ENCODE data around the gene ATN1. TPM values are rescaled to one million over a fixed set of nuclear protein-coding genes. Genes with fewer than 3 reads are reported as not detected.

The ATN1 gene
- polyA plus RNA-seq, 3 donors: 83.9 to 95.0 (median 90.0) TPM

DNA sequence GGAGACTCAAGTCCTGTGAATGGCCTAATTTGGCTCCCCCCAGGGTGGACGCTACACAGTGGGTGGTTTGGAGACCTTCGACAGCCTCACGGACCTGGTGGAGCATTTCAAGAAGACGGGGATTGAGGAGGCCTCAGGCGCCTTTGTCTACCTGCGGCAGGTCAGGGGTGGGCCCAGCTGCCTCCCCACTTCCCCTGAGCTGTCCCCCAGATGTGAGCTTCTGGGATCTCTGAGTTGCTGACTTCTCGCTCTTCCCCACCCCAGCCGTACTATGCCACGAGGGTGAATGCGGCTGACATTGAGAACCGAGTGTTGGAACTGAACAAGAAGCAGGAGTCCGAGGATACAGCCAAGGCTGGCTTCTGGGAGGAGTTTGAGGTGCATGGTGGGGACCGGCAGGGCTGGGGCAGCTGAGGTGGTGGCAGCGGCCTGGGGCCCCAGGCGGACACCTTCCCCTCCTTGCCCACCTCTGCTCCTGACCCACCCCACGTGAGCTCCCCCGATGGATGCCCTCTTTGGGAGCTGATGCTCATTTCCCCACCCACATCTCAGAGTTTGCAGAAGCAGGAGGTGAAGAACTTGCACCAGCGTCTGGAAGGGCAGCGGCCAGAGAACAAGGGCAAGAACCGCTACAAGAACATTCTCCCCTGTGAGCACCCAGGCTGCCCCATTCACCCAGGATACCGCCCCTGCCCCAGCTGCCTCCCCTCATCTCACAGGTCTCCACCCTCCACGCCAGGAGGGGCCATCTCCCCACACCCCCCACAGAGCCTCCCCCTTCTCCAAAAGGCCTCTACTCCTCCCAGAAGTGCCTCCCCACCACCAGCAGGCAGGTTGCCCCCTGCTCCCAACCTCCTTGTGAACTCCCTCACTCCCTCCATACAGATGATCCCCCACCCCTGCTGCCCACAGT is 27.6 kb downstream of the ATN1 start:
- DNase-seq (ENCODE audit: low read depth in 3 of 3, low spot score in 2 of 3): no peak

DNA sequence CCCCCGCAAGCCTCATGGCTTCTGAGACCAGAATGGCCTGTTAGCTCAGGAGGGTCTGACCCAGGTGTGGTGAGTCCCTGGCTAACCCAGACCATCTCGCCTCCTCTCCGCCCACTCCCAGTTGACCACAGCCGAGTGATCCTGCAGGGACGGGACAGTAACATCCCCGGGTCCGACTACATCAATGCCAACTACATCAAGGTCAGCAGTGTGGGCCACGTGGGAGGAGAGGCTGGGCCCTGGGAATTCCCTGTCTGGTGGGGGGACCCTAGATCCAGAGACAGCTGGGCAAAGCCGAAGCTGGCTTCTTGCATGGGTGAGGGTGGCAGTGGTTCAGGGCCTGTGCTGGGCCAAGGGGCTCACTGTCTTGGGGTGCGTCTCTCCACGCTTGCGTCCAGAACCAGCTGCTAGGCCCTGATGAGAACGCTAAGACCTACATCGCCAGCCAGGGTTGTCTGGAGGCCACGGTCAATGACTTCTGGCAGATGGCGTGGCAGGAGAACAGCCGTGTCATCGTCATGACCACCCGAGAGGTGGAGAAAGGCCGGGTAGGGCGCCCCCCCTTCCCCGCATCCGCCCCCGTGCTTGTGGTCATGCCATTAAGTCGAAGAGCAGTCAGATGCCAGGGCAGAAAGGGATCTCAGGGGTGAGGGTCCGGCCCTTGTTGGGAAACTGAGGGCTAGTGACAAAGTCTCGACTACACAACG is 28.4 kb downstream of the ATN1 start:
- DNase-seq (ENCODE audit: low read depth in 3 of 3, low spot score in 2 of 3): no peak

DNA sequence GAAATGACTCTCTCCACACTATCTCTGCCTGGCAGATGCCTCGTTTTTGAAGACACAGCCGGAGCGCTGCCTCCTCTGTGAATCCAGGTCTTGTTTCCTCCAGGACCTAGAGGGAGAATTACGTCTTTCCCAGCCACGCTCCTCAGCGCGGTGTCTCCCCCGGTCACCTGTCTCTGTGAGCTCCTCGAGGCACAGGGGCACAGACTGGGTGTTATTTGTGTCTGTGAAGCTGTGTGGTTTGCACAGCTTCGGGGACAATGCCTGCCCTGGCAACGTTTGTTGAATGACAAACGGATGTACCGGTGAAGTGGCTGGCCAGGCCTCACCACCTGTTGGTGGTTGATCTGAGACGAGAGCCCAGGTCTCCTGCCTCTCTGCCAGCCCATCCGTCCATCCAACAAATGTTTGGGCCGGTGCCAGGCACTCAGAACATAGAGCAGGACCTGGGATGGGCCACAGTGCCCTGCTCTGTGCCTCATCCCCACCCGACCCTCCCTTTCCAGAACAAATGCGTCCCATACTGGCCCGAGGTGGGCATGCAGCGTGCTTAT is 29.5 kb downstream of the ATN1 start:
- DNase-seq (ENCODE audit: low read depth in 3 of 3, low spot score in 2 of 3): no peak

DNA sequence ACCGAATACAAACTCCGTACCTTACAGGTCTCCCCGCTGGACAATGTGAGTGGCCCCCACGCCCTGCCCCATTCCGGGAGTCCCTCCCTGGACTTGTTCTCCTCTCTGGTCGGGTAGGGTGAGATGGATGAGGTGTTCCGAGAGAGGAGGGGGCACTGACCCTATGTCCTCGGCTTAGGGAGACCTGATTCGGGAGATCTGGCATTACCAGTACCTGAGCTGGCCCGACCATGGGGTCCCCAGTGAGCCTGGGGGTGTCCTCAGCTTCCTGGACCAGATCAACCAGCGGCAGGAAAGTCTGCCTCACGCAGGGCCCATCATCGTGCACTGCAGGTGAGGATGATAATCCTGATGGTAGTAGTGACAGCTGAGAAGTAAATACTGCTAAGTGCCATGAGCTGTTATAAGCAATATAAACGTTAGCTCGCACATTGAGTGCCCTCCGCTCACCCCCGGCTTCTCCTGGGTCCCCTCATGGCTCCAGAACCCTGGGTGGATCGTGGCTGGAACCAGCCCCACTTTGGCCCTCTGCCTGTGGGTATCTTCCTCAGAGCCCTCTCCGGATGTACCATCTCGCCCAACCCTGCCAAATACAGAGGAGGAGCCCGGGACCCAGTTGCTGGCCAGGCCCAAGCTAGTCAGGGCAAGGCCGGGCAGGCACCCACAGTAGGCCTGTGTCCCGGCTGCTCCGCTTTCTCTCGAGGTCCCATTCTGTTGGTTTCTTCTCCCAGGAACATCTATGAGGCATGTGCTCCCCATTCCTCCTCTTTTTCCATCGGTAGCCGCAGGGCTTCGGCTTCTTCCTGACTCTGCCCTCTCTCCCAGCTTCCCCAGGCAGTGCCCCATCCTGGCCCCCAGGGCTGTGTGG is 30.2 kb downstream of the ATN1 start:
- no peak for DNase-seq (ENCODE audit: low read depth in 3 of 3, low spot score in 2 of 3)

DNA sequence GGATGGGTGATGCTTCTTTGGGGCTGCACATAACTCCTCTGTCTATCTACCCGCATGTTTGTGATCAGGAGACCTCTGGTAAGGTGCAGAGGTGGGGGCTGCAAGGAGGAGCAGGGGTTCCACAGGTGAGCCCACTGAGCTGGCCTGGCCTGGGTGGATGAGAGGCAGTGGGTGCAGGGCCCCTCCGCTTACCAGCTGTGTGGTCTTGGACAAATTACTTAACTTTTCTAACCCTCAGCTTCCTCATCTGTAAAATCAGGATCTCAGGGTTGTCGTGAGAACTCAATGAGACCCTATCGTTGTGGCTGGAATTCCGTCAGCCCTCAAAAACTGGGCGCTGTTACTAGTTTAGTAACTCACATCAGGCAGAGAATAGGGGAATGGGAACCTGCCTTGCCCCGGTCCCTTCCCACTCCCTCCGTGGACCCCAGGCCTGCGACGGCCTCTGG is 30.9 kb downstream of the ATN1 start:
- no peak for DNase-seq (ENCODE audit: low read depth in 3 of 3, low spot score in 2 of 3)

DNA sequence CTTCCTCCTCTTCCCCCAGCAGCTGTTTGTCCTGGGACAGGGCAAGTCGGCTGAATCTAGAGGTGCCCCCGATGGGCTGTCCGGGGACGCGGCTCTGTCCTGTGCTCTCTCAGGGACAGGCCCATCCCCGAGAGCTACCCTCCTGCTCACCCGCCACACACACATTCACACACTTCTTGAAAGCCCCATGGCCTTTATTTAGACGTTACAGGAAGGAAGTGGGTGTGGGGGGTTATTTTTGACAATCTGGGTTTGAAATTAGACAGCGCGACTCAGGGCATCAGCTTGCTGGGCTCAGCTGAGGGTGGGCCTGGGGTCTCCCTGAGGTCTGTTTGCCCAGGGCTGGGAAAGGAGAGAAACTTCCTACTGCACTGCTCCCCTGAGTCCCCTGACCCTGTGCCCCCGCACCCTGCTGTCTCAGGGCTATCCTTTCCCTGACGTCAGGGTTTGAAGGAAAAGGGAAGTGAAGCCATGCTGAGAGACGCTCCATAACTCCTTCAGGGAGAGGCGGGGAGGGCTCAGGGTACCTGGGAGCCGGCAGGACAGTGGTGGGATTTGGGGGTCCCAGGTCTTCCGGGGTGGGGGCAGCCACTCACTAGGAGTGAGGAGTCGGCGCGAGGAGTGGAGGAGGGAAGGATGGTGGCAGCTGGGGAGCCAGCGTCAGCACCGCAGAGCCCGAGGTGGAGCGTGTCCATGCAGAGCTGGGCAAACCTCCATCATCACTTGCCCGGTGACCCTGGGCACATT is 31.5 kb downstream of the ATN1 start:
- no peak for DNase-seq (ENCODE audit: low read depth in 3 of 3, low spot score in 2 of 3)

DNA sequence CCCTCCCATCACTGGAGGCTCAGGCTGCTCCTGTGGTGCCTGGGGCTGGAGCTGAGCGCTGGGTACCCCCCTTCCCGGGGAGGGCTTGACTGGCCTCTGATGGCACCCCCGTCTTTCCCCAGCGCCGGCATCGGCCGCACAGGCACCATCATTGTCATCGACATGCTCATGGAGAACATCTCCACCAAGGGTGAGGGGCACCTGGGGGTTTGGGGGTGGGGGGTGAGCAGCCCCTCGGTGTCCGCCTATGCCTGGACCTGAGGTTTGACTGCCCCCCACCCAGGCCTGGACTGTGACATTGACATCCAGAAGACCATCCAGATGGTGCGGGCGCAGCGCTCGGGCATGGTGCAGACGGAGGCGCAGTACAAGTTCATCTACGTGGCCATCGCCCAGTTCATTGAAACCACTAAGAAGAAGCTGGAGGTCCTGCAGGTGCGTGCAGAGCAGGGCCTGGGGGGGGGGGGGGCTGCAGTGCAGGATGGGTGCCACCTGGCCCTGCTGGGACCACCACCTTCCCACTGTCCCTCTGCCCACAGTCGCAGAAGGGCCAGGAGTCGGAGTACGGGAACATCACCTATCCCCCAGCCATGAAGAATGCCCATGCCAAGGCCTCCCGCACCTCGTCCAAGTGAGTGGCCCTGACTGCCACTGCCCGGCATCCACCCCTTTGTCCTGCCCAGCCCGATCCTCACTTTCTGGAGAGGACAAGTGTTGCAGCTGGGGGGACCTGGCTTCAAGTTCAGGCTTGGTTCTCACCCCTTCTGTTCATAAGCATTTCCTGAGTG is 32.2 kb downstream of the ATN1 start:
- DNase-seq (ENCODE audit: low read depth in 3 of 3, low spot score in 2 of 3): no peak

DNA sequence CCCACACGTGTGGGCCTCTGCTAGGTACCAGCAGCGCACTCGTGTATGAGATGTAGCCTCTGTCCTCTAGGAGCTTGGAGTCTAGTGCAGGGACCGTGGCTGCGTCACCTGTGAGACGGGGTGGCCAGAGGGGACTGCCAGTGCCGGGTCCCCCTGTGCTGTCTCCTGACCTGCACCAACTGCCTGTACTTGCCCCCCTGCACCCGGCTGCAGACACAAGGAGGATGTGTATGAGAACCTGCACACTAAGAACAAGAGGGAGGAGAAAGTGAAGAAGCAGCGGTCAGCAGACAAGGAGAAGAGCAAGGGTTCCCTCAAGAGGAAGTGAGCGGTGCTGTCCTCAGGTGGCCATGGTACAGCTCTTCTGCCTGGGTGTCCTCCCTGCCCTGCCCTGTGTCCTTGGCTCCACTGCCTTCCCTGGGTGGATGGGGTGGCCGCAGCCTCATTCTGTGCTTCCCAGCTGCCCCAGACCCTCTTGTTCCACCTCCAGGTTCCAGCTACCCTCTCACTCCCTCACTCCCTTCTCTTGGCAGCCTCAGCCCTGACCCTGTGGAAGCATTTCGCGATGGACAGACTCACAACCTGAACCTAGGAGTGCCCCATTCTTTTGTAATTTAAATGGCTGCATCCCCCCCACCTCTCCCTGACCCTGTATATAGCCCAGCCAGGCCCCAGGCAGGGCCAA is 33.0 kb downstream of the ATN1 start:
- no peak for DNase-seq (ENCODE audit: low read depth in 3 of 3, low spot score in 2 of 3)

DNA sequence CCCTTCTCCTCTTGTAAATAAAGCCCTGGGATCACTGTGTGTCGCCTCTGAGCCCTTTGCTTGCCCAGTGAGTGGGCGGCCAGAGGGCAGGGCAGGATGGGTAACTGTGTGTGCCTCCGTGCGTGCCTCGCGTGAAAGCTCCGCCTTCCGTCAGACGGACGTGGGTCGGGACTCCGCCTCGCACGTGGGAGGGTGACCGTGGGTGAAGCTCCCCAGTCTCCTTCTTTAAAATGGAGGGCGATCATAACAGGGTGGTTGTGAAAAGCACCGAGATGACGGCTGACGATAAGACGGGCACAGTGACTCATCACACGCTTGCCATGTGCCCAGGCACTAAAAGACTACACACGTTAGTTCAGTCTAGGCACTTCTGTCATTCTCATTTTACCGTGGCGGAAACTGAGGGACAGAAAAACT is 33.5 kb downstream of the ATN1 start:
- DNase-seq (ENCODE audit: low read depth in 3 of 3, low spot score in 2 of 3): no peak

DNA sequence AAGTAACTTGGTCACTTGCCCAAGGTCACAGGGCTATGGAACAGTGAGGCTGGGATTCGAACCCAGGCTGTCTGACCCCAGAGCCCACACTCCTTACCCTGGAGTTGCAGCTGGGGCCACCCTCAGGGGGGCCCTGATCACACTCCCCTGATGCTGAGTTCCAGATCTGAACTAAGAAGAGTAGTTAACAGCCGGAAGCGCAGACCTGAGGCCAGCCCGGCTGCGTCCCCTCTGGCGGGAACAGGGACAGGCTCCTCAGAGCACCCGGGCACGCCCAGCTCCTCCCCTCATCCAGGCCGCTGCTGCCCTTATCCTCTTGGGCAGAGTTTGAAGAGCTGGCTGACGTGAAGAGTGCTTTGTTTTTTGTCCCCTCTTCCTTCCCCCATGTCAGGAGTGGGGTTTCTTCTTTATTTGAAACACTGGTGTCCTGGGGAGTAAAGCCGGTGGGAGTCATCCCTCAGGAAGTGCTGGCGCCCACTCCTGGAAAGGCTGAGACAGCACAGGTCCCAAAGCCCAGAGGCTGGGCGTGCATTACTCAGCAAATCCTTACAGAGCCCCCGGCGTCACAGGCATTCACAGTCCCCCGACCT is 34.0 kb downstream of the ATN1 start:
- DNase-seq (ENCODE audit: low read depth in 3 of 3, low spot score in 2 of 3): no peak

DNA sequence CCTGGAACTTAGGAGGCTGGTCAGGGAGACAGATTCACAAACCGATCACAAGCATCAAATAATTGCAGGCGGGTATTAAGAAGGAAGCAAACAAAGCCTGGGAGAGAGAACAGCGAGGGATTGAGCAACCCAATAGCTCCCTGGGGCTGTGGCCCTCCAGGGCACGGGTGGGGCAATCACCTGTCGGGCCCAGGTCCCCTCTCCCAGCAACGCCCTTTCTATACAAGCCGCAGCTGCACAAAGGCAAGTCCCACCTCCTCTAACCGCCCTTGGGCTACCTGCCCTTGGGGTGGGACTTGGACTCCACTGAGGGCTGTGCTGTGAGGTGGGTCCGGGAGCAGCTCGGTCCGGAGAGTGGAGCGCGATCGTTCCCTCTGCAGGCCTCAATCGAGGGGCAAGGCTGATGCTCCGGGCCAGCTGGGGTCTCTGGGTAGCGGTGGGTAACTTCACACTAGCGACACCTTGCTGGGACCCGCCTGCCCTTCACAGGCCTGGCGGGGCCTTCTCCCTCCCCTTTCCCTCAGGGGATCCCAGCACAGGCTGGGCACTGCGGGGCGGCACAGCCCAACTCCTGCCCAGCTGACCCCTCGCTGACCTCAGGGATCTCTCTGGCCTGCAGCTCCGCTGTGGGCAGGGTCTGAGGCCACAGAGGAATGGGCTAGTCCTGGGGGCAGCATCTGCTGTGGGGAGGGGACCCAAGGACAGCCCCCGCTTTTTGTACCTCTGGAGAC is 34.7 kb downstream of the ATN1 start:
- no peak for DNase-seq (ENCODE audit: low read depth in 3 of 3, low spot score in 2 of 3)

DNA sequence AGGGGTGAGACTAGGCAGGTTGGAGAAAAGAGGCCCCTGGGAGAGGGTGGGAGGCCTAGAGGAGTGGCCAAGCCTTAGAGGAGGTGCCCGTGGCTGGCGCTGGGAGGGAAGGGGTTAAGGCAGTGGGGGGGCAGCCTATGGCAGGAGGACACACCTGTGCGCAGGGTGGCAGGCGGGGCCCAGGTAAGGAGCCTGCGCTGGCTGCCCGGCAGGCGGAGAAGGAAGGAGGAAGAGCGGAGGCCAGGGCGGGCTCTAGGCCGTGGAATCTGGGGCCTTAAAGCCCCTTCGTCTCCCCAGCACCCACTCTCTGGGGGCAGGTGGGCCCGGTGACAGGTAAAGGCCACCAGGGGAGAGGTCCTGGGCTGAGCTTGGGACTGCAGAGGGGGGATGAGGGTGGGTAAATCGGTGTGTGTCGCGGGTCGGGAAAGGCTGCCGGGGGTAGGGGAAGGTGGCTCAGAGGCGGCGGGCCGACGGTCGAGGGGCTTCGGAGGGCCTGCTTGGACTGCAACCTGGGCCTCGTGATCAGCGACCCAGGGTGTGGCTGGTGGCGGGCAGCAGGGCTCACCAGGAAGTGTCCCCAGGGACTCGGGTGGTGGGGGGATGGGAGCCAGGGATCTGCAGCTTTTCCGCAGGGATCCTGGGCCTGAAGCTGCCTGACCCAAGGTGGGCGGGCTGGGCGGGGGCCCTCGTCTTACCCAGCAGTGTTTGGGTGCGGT is 35.4 kb downstream of the ATN1 start:
- DNase-seq (ENCODE audit: low read depth in 3 of 3, low spot score in 2 of 3): no peak

DNA sequence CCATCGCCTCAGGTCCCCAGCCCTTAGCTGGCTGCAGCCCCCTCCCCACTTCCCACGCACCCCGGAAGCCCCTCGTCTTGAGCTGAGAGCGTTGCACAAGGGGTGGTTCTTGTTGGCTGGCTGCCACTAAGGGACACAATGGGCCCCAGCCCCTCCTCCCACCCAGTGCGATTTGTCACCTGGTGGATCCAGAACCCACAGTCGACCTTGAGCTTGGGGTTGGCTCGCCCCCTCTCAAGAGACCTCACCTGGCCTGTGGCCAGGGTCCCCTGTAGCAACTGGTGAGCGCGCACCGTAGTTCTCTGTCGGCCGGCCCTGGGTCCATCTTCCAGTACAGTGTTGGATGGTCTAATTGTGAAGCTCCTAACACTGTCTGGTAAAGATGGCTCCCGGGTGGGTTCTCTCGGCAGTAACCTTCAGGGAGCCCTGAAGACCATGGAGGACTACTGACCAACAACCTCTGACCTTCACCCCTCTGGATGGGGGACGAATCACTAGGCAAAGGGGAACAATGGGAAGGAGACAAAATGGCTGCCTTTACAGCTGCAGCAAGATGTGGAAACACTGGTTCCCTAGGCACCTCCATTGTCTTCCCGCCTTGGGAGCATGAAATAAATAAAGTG is 36.1 kb downstream of the ATN1 start:
- DNase-seq (ENCODE audit: low read depth in 3 of 3, low spot score in 2 of 3): no peak

DNA sequence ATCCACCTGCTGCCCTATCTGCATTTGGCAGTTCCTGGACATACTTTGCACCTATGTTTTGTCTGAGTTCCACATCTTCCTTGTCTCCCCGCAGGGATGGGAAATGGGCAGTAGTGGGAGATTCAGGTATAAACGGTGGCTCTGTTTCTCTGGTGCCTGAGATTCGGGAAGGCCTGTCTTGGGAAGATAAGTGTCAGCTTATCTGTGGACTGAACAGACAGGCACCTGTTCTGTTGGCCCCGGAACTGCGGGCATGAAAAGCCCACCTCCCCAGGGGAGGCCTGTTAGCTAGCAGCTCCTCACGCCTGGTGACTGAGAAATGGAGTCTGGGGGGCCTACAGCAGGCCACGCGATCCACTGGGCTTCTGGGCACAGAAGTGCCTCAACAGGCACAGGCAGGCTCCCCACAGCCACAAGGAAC is 36.9 kb downstream of the ATN1 start:
- DNase-seq (ENCODE audit: low read depth in 3 of 3, low spot score in 2 of 3): no peak

DNA sequence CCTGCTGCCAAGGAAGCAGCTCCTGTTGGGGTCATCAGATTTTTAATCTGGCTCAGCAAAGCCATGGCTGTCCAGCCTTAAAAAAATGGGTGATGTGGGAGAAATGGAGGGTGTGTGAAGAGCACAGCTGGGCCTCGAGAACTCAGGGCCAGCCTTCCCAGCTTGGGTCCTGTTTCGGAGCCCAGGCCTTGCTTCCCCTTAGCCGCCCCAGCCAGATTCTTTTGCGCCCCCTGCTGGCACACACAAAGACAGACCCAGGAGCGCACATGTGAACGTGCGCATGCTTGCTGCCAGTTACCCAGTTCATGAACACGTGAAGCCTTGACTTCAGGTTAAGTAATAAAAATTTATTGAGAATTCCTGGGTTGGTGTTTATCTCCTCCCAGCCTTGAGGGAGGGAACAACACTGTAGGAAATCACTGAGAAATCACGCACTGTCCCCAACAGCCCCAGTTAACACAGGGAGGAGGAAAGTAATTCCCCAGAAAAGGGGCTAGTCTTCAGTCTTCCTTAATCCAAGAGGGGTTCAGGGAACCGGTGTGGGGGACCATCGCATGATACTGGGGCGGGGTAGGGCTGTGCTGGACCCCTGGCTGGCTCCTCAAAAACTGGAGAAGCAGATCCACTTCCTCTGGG is 37.4 kb downstream of the ATN1 start:
- DNase-seq (ENCODE audit: low read depth in 3 of 3, low spot score in 2 of 3): peak in 2 of 3 donors; percentile 69 to 76

DNA sequence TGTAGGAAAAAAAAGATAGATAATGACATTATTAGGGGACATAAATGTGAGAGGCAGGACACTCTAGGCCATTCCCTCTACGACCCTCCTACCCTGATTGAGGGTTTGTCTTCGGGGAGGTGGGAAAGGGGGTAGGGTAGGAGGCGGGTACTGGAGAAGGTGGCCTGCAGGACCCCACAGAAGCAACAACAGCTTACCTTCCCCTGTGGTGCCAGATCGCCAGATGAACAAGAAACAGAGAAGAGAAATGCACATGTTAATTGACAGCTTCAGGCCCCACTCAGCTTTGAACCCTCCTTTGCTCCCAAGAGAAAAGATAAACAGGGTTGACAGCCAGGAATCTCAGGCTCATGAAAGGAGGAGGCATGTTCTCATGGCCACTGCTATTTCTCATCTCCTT is 38.0 kb downstream of the ATN1 start:
- no peak for DNase-seq (ENCODE audit: low read depth in 3 of 3, low spot score in 2 of 3)

Measured in right renal cortex interstitium (tissue), 3 donors.